Upper lobe of left lung (tissue), 4 donors: ENCODE results near the gene KCNMA1.

ENCODE experiments used
- POLR2A ChIP-seq, 4 donors: fragments of 450-650 bp; IDR thresholded peaks; one replicate each; pipeline ENCODE4 v1.5.1; 2016 to 2017; ENCODE audit warnings: antibody characterized with exemption in 4 of 4, mild to moderate bottlenecking in 2 of 4
- TF ChIP-seq, protein P1 (sequence below), 6 experiments: fragments of 450-650 bp in 4 of 6; fragments of 200-600 bp in 2 of 6; sonication (generic) in 2 of 6; IDR thresholded peaks; one replicate each; pipeline ENCODE4 v1.5.1; 2016 to 2019; ENCODE audit warnings: antibody characterized with exemption in 6 of 6

DNA sequence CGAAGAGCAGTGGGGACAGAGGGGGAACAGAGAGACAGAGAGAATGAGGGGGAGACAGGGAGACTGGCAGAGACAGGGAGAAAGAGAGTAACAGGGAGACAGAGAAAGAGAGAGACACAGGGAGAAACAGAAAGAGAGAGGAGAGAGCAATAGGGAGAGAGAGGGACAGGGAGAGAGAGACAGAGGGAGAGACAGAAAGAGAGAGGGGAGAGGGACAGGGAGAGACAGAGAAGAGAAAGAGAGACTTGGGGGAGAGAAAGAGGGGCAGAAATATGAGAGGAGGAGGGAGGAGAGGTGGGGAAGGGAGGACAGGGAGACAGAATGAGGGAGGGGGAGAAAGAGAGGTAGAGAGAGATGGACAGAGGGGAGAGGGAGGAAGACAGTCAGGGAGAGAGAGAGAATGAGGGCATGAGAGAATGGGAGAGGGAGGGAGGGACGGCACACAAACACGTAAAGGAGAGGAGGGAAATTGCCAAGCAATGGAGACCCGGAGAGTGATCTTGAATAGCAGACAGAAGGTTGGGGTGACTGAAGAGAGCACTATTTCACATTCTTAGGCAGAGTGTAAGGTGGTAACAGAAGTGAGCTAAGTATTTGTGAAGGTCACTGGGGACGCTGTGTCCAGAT, 33.3 kb upstream of the KCNMA1 start:
- TF ChIP-seq, protein P1, sequence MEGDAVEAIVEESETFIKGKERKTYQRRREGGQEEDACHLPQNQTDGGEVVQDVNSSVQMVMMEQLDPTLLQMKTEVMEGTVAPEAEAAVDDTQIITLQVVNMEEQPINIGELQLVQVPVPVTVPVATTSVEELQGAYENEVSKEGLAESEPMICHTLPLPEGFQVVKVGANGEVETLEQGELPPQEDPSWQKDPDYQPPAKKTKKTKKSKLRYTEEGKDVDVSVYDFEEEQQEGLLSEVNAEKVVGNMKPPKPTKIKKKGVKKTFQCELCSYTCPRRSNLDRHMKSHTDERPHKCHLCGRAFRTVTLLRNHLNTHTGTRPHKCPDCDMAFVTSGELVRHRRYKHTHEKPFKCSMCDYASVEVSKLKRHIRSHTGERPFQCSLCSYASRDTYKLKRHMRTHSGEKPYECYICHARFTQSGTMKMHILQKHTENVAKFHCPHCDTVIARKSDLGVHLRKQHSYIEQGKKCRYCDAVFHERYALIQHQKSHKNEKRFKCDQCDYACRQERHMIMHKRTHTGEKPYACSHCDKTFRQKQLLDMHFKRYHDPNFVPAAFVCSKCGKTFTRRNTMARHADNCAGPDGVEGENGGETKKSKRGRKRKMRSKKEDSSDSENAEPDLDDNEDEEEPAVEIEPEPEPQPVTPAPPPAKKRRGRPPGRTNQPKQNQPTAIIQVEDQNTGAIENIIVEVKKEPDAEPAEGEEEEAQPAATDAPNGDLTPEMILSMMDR (IDR thresholded peaks at IDR 0.05), result no peak
- TF ChIP-seq POLR2A (IDR thresholded peaks at IDR 0.05), result no peak
